Measurements from ENCODE around the gene CDC42EP4.
A peak's percentile ranks its signal among the peaks of the same experiment; 100 is the strongest.
"Not testable (repeated sequence)": the region's sequence is repeated elsewhere in the genome, so short reads cannot be mapped to it uniquely, and the experiment has no call there.

Gene CDC42EP4

GRCh38 chr17:73342541-73343167, 30.9 kb upstream of the CDC42EP4 start:
- ATAC-seq, result no peak

GRCh38 chr17:73342050-73342522, 30.3 kb upstream of the CDC42EP4 start:
- no peak for ATAC-seq

- ATAC-seq, result no peak
These were observed 29.7 kb upstream of the CDC42EP4 start for GRCh38 chr17:73341350-73342049.

- peak; percentile 26 to 48 for ATAC-seq
These were observed 28.3 kb upstream of the CDC42EP4 start for GRCh38 chr17:73340093-73340596.

GRCh38 chr17:73338566-73339197, 26.9 kb upstream of the CDC42EP4 start:
- no peak for ATAC-seq

- no peak for ATAC-seq
These were observed 26.3 kb upstream of the CDC42EP4 start for GRCh38 chr17:73338050-73338521.

- no peak for ATAC-seq
These were observed 25.5 kb upstream of the CDC42EP4 start for GRCh38 chr17:73337330-73337710.

GRCh38 chr17:73336408-73337329, 24.9 kb upstream of the CDC42EP4 start:
- no peak for ATAC-seq

GRCh38 chr17:73335591-73336407, 24.0 kb upstream of the CDC42EP4 start:
- no peak for ATAC-seq

- no peak for ATAC-seq
These were observed 23.1 kb upstream of the CDC42EP4 start for GRCh38 chr17:73334771-73335513.

- not testable (repeated sequence) for ATAC-seq
These were observed 21.6 kb upstream of the CDC42EP4 start for GRCh38 chr17:73333445-73333844.

- no peak for ATAC-seq
These were observed 19.3 kb upstream of the CDC42EP4 start for GRCh38 chr17:73331060-73331459.

- no peak for ATAC-seq
These were observed 15.9 kb upstream of the CDC42EP4 start for GRCh38 chr17:73327676-73328075.

- ATAC-seq, result no peak
These were observed 13.7 kb upstream of the CDC42EP4 start for GRCh38 chr17:73325527-73325842.

- no peak for ATAC-seq
These were observed 13.1 kb upstream of the CDC42EP4 start for GRCh38 chr17:73324711-73325526.

- ATAC-seq, result no peak
These were observed 12.3 kb upstream of the CDC42EP4 start for GRCh38 chr17:73324160-73324475.

GRCh38 chr17:73323409-73324159, 11.8 kb upstream of the CDC42EP4 start:
- no peak for ATAC-seq

GRCh38 chr17:73320601-73321264, 8.9 kb upstream of the CDC42EP4 start:
- no peak for ATAC-seq

GRCh38 chr17:73319766-73320165, 8.0 kb upstream of the CDC42EP4 start:
- ATAC-seq, result no peak

All from activated CD4-positive, CD25-positive, alpha-beta regulatory T cell treated with anti-CD3 and anti-CD28 coated beads, Interleukin-2, amount 50 U/mL, for 24 hours (primary cell).